GM19023 (cell line): ENCODE results near the gene DCST2.
"Not testable (repeated sequence)": the region's sequence is repeated elsewhere in the genome, so short reads cannot be mapped to it uniquely, and the experiment has no call there.

Experiments
- ATAC-seq: cut with Tn5 transposase; IDR thresholded peaks from one replicate; pipeline ENCODE4 v1.9.1; 2021; ENCODE audit warnings: mild to moderate bottlenecking, moderate library complexity; ENCODE audit not compliant: unreplicated experiment

DCST2 gene

DNA sequence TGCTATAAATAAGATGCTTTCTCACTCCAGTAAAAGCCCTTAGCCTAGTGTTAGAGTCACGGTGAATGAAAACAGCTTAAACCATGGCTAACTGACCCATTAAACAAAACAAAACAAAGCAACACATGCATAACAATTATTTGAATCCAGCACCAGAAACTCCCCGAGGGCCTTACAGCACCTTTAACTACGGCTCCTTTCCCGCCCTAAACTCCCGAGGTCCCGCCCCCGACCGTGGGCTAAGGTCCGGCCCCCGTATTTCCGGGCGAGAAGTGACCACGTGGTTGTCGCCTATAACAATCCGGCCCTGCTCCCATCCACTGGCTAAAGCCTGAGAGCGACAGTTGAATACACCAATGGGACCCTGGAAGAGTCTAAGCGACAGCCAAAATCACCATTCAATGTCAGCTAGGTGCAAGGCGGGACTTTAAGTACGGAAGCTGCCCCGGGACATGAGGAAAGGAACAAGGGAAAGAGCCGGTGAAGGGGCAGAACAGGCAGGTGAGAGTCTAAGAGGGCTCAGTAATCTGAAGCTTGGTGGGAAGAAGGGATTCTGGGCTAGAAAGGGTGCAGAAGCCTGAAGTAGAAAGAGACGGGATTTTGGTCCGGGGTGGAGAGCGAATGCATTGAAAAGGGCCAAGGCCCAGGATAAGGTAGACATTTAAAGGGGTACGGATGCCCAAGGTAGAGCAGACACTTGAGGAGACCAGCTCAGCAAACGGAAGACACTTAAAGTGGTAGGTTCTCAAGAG lies 50.5 kb downstream of the DCST2 start, which contains the start of gene FLAD1:
Gene FLAD1, plus strand, starts transcription at position 448 of the 752 bp plus-strand sequence. CDS start 351 bp downstream, outside the sequence.
- ATAC-seq = peak; percentile 99

- no peak for ATAC-seq
Measured at GRCh38 chr1:154982341-154982740, 51.2 kb downstream of the DCST2 start.

GRCh38 chr1:154978360-154978759 lies 55.2 kb downstream of the DCST2 start:
- no peak for ATAC-seq

GRCh38 chr1:154977762-154978161 lies 55.8 kb downstream of the DCST2 start:
- ATAC-seq = not testable (repeated sequence)

- ATAC-seq = no peak
Measured at GRCh38 chr1:154975409-154976059, 58.0 kb downstream of the DCST2 start.

GRCh38 chr1:154974808-154975408 lies 58.7 kb downstream of the DCST2 start:
- ATAC-seq = peak; percentile 38

DNA sequence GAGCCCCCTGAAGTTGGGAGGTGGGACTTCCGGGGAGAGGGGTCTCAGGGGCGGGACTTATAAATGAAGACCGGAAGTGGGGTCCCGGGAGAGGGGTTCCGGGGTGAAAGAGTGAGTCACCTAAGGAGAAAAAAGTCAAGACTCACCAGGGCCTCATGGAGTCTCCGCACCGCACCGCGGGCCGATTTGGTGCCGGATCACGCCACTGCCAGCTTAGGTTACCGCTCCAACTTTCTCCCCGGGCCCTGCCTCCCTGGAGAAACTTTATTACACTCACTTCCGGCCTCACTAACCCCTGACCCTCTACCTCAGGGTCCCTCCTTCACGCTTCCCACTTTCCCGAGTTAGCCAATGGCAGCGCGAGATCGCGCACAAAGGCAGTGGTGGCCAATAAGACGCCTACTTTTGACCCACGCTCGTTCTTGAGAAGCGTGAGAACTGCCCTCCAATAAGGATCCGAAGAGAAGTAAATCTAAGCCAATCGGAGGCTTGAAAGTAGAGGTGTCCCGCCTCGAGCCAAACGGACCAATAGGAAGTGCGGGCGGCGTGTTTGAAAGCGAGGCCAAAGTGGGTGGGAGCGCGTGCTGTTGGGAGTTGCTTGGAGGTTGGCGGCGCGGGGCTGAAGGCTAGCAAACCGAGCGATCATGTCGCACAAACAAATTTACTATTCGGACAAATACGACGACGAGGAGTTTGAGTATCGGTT lies 59.3 kb downstream of the DCST2 start, which contains the start of gene CKS1B:
Gene CKS1B, plus strand, starts transcription at position 580 of the 706 bp plus-strand sequence. Its CDS starts 65 bp downstream, at position 645.
- ATAC-seq = peak; percentile 76

DNA sequence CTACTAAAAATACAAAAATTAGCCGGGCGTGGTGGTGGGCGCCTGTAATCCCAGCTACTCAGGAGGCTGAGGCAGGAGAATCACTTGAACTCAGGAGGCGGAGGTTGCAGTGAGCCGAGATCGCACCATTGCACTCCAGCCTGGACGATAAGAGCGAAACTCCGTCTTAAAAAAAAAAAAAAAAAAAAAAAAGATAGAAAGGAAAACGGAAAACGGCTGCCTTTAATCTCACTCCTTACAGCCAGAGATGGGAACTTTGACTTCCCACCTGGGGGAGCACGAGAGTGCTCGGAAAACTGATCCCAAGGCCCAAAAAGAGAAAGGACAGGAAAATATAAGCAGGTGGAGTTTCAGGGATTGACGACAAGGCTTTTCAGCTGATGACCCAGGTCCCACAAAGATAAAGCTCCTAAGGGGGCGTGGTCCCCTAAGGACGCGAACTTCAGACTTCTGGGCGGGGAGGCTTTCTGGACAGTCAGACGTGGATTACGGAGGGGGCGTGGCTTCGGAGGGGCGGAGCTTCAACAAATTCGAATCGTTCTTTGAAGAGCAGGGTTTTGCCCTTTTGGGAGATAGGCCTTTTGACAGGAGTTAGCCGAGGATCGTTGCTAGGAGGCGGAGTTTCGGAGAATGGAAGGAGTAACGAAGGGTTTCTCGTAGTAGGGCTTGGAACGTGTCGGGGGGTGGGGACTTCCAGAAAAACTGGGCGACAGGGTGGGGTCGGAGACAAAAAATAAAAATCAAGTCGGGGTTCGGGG lies 60.1 kb downstream of the DCST2 start:
- ATAC-seq = no peak

GRCh38 chr1:154972517-154973343 lies 60.9 kb downstream of the DCST2 start:
- ATAC-seq = no peak

DNA sequence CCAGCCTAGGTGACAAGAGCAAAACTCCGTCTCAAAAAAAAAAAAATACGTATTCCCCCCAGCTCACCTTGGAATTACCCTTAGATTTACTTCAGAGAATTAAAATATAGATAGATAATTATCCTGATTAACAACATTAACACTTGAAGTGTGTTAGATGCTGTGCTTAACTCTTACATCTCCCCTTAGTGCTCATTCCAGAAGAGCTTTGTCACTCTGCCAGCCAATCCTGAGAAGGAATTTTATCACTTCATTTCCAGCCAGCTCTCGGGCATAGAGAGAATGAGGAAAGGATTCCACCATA lies 61.4 kb downstream of the DCST2 start:
- ATAC-seq = no peak

- ATAC-seq = no peak
Measured at GRCh38 chr1:154971341-154971998, 62.1 kb downstream of the DCST2 start.

GRCh38 chr1:154970631-154971340 lies 62.8 kb downstream of the DCST2 start, which contains the start of gene SHC1:
TSS of gene SHC1 (minus strand) at chr1:154970747. CDS start at chr1:154970526, 221 bp downstream.
- ATAC-seq = no peak

GRCh38 chr1:154969860-154970452 lies 63.6 kb downstream of the DCST2 start:
- ATAC-seq = no peak

DNA sequence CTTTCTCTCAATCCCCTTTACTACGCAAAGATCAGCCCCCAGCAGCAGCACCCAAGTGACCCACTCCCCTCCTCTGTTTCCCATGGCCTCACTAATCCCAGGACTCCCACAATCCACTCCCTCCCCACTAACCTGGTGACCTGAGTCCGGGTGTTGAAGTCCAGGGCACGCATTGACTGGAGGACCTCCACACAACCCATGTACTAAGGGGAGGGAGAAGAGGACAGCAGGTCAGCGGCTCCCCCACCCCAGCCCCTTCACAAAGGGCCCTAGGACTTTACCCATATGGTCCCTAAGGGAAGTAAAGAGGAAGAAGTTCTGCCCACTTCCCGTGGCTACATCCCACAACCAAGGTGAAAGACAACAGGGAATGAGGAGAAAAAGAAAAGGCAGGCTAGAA lies 64.3 kb downstream of the DCST2 start:
- no peak for ATAC-seq

DNA sequence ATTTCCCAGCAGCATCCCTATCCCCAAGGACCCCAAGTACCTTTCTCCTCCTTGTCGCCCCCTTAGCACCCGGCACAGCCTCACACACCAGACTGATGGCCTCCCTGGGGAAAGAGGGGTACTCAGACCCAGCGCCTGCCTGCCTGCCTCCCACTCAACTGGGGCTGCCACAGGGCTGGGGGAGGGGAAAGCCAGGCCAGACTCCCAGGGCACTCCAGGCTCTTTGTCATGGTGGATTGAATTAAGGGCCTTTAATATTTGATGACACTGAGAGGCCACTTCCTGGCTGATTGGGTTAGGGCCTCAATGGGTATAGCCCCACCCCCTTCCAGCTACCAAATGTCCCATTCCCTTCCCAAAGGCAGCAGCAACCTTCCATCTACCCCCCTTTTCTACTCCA lies 64.8 kb downstream of the DCST2 start:
- ATAC-seq = no peak
